ENCODE results near the gene PDSS2.

The PDSS2 gene

DNA sequence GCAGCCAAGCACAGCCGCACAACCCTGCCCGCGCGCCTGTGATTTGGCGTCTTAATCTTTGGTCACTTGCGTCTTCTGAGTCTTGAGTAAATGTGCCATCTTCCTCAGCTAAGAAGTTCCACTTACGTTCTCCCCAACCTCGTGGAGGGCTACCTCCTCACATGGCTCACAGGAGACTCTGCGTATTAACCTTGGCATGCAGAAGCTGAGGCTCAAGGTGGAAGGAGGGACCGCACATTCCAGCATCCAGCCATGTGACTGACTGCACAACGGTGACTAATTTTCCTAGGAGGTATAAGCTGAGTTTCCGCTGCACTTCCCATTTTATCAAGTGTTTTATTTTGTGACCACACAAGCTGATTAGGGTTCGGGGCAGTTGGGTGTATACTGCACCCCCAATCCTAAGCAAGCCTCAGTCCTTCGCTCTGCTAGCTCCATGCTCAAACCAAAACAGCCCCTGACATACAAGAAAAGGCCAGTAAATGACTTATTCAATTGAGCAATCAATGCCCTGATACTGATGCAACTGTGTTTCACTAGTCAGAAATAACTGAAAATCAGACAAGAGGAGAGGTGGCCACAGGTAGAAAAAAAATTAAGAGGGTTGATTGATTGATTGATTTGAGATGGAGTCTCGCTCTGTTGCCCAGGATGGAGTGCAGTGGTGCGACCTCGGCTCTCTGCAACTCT is 351.0 kb downstream of the PDSS2 start:
- Histone ChIP-seq H3K27me3 (ENCODE audit: insufficient read depth, low read length) (no peaks in the 10 kb centered on the region), H3K4me2 (ENCODE audit: low read length) (no peak overlapping the region), H2AFZ (ENCODE audit: low read length) (no peak overlapping the region), H3K9me3 (ENCODE audit: low read length) (no peaks in the 10 kb centered on the region), H3K79me2 (ENCODE audit: insufficient read depth, low read length) (peaks cover 12% of the 10 kb centered on the region; the same call in 1 of the 2 replicates), H3K9me2 (ENCODE audit: low read depth, low read length) (no peaks in the 10 kb centered on the region), H3K9ac (ENCODE audit: low read length) (no peak overlapping the region), H3K36me3 (ENCODE audit: insufficient read depth, low read length) (peaks cover 17% of the 10 kb centered on the region), H4K20me1 (ENCODE audit: insufficient read depth, low read length) (no peaks in the 10 kb centered on the region), H3K4me1 (ENCODE audit: insufficient read depth, low read length, severe bottlenecking) (peaks cover 68% of the 10 kb centered on the region), H3F3A (ENCODE audit: insufficient read depth, low read length) (no peaks in the 10 kb centered on the region; the same call in 1 of the 2 replicates), H3K4me3 (ENCODE audit: low read depth, low read length, poor library complexity, severe bottlenecking) (no peak overlapping the region), H3K27ac (ENCODE audit: low read depth, low read length, poor library complexity, severe bottlenecking) (peak overlapping the region; percentile 55)
- no peak for TF ChIP-seq EZH2 (IDR thresholded peaks at IDR 0.05; ENCODE audit: borderline replicate concordance, low read length)
- TF ChIP-seq, protein P1, sequence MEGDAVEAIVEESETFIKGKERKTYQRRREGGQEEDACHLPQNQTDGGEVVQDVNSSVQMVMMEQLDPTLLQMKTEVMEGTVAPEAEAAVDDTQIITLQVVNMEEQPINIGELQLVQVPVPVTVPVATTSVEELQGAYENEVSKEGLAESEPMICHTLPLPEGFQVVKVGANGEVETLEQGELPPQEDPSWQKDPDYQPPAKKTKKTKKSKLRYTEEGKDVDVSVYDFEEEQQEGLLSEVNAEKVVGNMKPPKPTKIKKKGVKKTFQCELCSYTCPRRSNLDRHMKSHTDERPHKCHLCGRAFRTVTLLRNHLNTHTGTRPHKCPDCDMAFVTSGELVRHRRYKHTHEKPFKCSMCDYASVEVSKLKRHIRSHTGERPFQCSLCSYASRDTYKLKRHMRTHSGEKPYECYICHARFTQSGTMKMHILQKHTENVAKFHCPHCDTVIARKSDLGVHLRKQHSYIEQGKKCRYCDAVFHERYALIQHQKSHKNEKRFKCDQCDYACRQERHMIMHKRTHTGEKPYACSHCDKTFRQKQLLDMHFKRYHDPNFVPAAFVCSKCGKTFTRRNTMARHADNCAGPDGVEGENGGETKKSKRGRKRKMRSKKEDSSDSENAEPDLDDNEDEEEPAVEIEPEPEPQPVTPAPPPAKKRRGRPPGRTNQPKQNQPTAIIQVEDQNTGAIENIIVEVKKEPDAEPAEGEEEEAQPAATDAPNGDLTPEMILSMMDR (IDR thresholded peaks at IDR 0.05; ENCODE audit: low read length), result no peak

DNA sequence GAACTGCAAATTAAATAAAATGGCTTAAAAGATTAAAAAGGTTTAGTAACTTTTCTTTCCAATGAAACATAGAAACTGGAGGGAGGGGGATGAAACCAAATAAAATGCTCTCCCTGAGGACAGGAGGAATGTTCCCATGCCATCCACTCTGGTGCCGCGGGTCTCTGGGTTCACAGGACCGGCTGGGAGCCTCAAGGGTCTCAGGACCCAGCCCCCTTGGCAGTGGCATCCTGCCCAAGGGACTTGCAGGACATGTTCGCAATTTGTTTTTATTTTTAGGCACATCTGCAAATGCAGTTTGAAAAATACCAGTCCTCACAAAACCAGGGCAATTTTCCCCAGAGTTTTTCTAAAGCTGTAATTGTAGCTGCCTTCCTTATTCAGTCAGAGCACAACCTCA is 351.6 kb downstream of the PDSS2 start:
- H3K9ac ChIP-seq (ENCODE audit: low read length), result no peak overlapping the region
- peak overlapping the region; percentile 55 for H3K27ac ChIP-seq (ENCODE audit: low read depth, low read length, poor library complexity, severe bottlenecking)
- H4K20me1 ChIP-seq (ENCODE audit: insufficient read depth, low read length), result no peaks in the 10 kb centered on the region
- no peaks in the 10 kb centered on the region for H3K9me2 ChIP-seq (ENCODE audit: low read depth, low read length)
- peaks cover 68% of the 10 kb centered on the region for H3K4me1 ChIP-seq (ENCODE audit: insufficient read depth, low read length, severe bottlenecking)
- H3K4me3 ChIP-seq (ENCODE audit: low read depth, low read length, poor library complexity, severe bottlenecking), result no peak overlapping the region
- no peak overlapping the region for H2AFZ ChIP-seq (ENCODE audit: low read length)
- 0 out of 2 replicates have a peak, but pooled peaks cover 8% of the 10 kb centered on the region for H3K79me2 ChIP-seq (ENCODE audit: insufficient read depth, low read length)
- H3F3A ChIP-seq (ENCODE audit: insufficient read depth, low read length), result no peaks in the 10 kb centered on the region; the same call in 1 of the 2 replicates
- no peaks in the 10 kb centered on the region for H3K9me3 ChIP-seq (ENCODE audit: low read length)
- H3K27me3 ChIP-seq (ENCODE audit: insufficient read depth, low read length), result no peaks in the 10 kb centered on the region
- TF ChIP-seq EZH2 (IDR thresholded peaks at IDR 0.05; ENCODE audit: borderline replicate concordance, low read length), result no peak
- TF ChIP-seq, protein P1 (IDR thresholded peaks at IDR 0.05; ENCODE audit: low read length), result no peak
- peaks cover 17% of the 10 kb centered on the region for H3K36me3 ChIP-seq (ENCODE audit: insufficient read depth, low read length)
- H3K4me2 ChIP-seq (ENCODE audit: low read length), result no peak overlapping the region

DNA sequence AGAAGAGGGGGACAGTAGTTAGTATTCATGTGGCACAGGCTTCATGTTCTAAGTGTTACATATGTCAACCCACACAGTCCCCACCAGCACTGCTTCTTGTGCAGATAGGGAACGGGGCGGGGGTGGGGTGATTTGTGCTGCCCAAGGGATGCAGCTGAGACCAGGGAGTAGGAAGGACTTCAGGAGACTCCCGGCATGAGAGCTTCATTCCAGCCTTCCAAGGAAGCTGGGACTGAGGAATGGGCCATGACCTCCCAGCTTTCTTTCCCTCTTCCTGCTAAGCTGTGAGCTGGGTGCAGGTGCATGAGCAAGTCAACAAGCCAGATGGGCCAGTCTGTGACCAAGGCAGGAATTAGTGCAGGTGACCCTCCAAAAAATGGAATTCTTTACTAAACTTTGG is 353.2 kb downstream of the PDSS2 start:
- no peak overlapping the region for H3K4me3 ChIP-seq (ENCODE audit: low read depth, low read length, poor library complexity, severe bottlenecking)
- H2AFZ ChIP-seq (ENCODE audit: low read length), result no peak overlapping the region
- TF ChIP-seq EZH2 (IDR thresholded peaks at IDR 0.05; ENCODE audit: borderline replicate concordance, low read length), result no peak
- TF ChIP-seq, protein P1 (IDR thresholded peaks at IDR 0.05; ENCODE audit: low read length), result no peak
- no peak overlapping the region for H3K4me2 ChIP-seq (ENCODE audit: low read length)
- peaks cover 7% of the 10 kb centered on the region; the same call in 1 of the 2 replicates for H3K36me3 ChIP-seq (ENCODE audit: insufficient read depth, low read length)
- no peaks in the 10 kb centered on the region for H4K20me1 ChIP-seq (ENCODE audit: insufficient read depth, low read length)
- H3K27ac ChIP-seq (ENCODE audit: low read depth, low read length, poor library complexity, severe bottlenecking), result peak overlapping the region; percentile 71
- no peak overlapping the region for H3K9ac ChIP-seq (ENCODE audit: low read length)
- H3K79me2 ChIP-seq (ENCODE audit: insufficient read depth, low read length), result no peaks in the 10 kb centered on the region
- H3K9me2 ChIP-seq (ENCODE audit: low read depth, low read length), result no peaks in the 10 kb centered on the region
- no peaks in the 10 kb centered on the region; the same call in 1 of the 2 replicates for H3F3A ChIP-seq (ENCODE audit: insufficient read depth, low read length)
- no peaks in the 10 kb centered on the region for H3K27me3 ChIP-seq (ENCODE audit: insufficient read depth, low read length)
- peaks cover 84% of the 10 kb centered on the region for H3K4me1 ChIP-seq (ENCODE audit: insufficient read depth, low read length, severe bottlenecking)
- no peaks in the 10 kb centered on the region for H3K9me3 ChIP-seq (ENCODE audit: low read length)

Data from OCI-LY1 (cell line).